OCI-LY3 (cell line): Measurements from ENCODE around the gene AFAP1.

Source experiments
- H2AFZ ChIP-seq: fragments of 200-600, 300-600 bp; shearing (Covaris generic); 2 replicates; pipeline ENCODE4 v1.6.0; 2014; ENCODE audit warnings: antibody characterized with exemption, low read depth, low read length
- H3K27ac ChIP-seq: fragments of 200-600, 300-600 bp; sonication (generic); 2 replicates; pipeline ENCODE4 v1.5.1; 2014; ENCODE audit warnings: mild to moderate bottlenecking, low read length, moderate library complexity, mixed read lengths
- H3K27me3 ChIP-seq: fragments of 200-600, 300-600 bp; sonication (generic); 2 replicates; pipeline ENCODE4 v1.6.1; 2014; ENCODE audit warnings: low read depth, low read length, mixed read lengths
- H3K36me3 ChIP-seq: fragments of 200-600, 300-600 bp; sonication (generic); replicated peaks from 2 replicates; pipeline ENCODE3; 2014; ENCODE audit warnings: low read depth, low read length, mixed read lengths
- H3K4me1 ChIP-seq: fragments of 300-600, 200-600 bp; sonication (generic); 2 replicates; pipeline ENCODE4 v1.6.1; 2014; ENCODE audit warnings: low read length, mixed read lengths
- H3K4me2 ChIP-seq: fragments of 200-600, 300-600 bp; sonication (generic); 2 replicates; pipeline ENCODE4 v1.6.1; 2014; ENCODE audit warnings: low read length, mixed read lengths
- H3K4me3 ChIP-seq: fragments of 300-600, 200-600 bp; sonication (generic); 2 replicates; pipeline ENCODE4 v1.5.1; 2014; ENCODE audit warnings: antibody characterized with exemption, mild to moderate bottlenecking, low read length, moderate library complexity
- H3K79me2 ChIP-seq: fragments of 300-600, 200-600 bp; shearing (Covaris generic); 2 replicates; pipeline ENCODE4 v1.6.1; 2014; ENCODE audit warnings: mild to moderate bottlenecking, low read length, mixed read lengths
- H3K9ac ChIP-seq: fragments of 300-600, 200-600 bp; shearing (Covaris generic); 2 replicates; pipeline ENCODE4 v1.6.0; 2014; ENCODE audit warnings: mild to moderate bottlenecking, low read length, moderate library complexity
- H3K9me3 ChIP-seq: fragments of 200-600, 300-600 bp; shearing (Covaris generic); 2 replicates; pipeline ENCODE4 v1.6.1; 2014; ENCODE audit warnings: low read length, mixed read lengths; ENCODE audit not compliant: insufficient read depth
- H4K20me1 ChIP-seq: fragments of 200-600, 300-600 bp; sonication (generic); 2 replicates; pipeline ENCODE4 v1.6.1; 2016; ENCODE audit warnings: low read length, mixed read lengths; ENCODE audit not compliant: insufficient read depth
- CTCF ChIP-seq: fragments of 200-600, 300-600 bp; sonication (generic); IDR thresholded peaks from 2 replicates; pipeline ENCODE4 v1.5.1; 2014; ENCODE audit warnings: antibody characterized with exemption, low read length, low read depth
- EZH2phosphoT487 ChIP-seq: fragments of 200-600 bp; shearing (Covaris generic); IDR thresholded peaks from 2 replicates; pipeline ENCODE4 v1.6.1; 2018; ENCODE audit warnings: antibody characterized with exemption, mixed run types, low read depth

Gene AFAP1

GRCh38 chr4:7939377-7940108, at the start of gene AFAP1:
TSS of gene AFAP1 (minus strand) at chr4:7939861. CDS start at chr4:7872078, 67,783 bp downstream.
- 0 out of 2 replicates have a peak, but pooled peaks cover 5% of the 10 kb centered on the region for H3K27me3 ChIP-seq
- H3K9ac ChIP-seq = no peak within 1 kb of the TSS
- no peak within 1 kb of the TSS for H3K4me3 ChIP-seq
- no peak within 1 kb of the TSS for H2AFZ ChIP-seq
- H3K9me3 ChIP-seq = no peaks in the 10 kb centered on the region
- TF ChIP-seq CTCF = no peak
- TF ChIP-seq EZH2phosphoT487 = no peak
- no peak within 1 kb of the TSS for H3K4me2 ChIP-seq
- no peaks in the 10 kb centered on the region for H4K20me1 ChIP-seq
- no peaks in the 10 kb centered on the region for H3K4me1 ChIP-seq
- H3K79me2 ChIP-seq = no peaks in the 10 kb centered on the region
- H3K36me3 ChIP-seq = no peaks in the 10 kb centered on the region
- H3K27ac ChIP-seq = no peak within 1 kb of the TSS

- Histone ChIP-seq H3K4me2 (no peak overlapping the region), H3K9ac (no peak overlapping the region), H3K79me2 (no peaks in the 10 kb centered on the region)
Observed at GRCh38 chr4:7988437-7988836, 48.8 kb upstream of the AFAP1 start.

GRCh38 chr4:7987148-7987989, 47.7 kb upstream of the AFAP1 start:
- H3K27me3 ChIP-seq = no peaks in the 10 kb centered on the region
- no peak overlapping the region for H3K9ac ChIP-seq
- no peaks in the 10 kb centered on the region for H4K20me1 ChIP-seq
- no peaks in the 10 kb centered on the region for H3K9me3 ChIP-seq
- no peak overlapping the region for H3K27ac ChIP-seq
- no peak overlapping the region for H3K4me3 ChIP-seq
- H3K36me3 ChIP-seq = no peaks in the 10 kb centered on the region
- no peaks in the 10 kb centered on the region for H3K79me2 ChIP-seq
- H2AFZ ChIP-seq = no peak overlapping the region
- no peak overlapping the region for H3K4me2 ChIP-seq
- H3K4me1 ChIP-seq = no peaks in the 10 kb centered on the region
- TF ChIP-seq EZH2phosphoT487 = no peak
- peak; percentile 83 for TF ChIP-seq CTCF

More at GRCh38 chr4:7988437-7988836, 48.8 kb upstream of the AFAP1 start:
- Histone ChIP-seq H2AFZ (no peak overlapping the region), H3K27me3 (no peaks in the 10 kb centered on the region), H3K27ac (no peak overlapping the region), H3K4me1 (no peaks in the 10 kb centered on the region), H3K4me3 (no peak overlapping the region), H3K36me3 (no peaks in the 10 kb centered on the region), H4K20me1 (no peaks in the 10 kb centered on the region), H3K9me3 (no peaks in the 10 kb centered on the region)
- TF ChIP-seq CTCF (no peak), EZH2phosphoT487 (no peak)

- Histone ChIP-seq H3K79me2 (no peaks in the 10 kb centered on the region), H3K4me3 (no peak overlapping the region), H3K4me2 (no peak overlapping the region), H3K27me3 (no peaks in the 10 kb centered on the region), H4K20me1 (no peaks in the 10 kb centered on the region), H3K4me1 (no peaks in the 10 kb centered on the region), H3K27ac (no peak overlapping the region), H3K9me3 (no peaks in the 10 kb centered on the region), H3K36me3 (no peaks in the 10 kb centered on the region), H2AFZ (no peak overlapping the region), H3K9ac (no peak overlapping the region)
- no peak for TF ChIP-seq EZH2phosphoT487
Observed at GRCh38 chr4:7985891-7986441, 46.3 kb upstream of the AFAP1 start.
